SK-N-MC (cell line): Measurements from ENCODE around the gene ZMYND19.
"Not testable (repeated sequence)": the region's sequence is repeated elsewhere in the genome, so short reads cannot be mapped to it uniquely, and the experiment has no call there.

ENCODE experiments used
- DNase-seq: peaks from one replicate; pipeline ENCODE4 v3.0.0-alpha.2; 2011; ENCODE audit warnings: low read depth, low spot score
- H3K27ac ChIP-seq: fragments of 200-600 bp; sonication (generic); 2 replicates; pipeline ENCODE4 v1.5.1; 2016; ENCODE audit warnings: mixed run types
- H3K36me3 ChIP-seq: fragments of 200-600 bp; sonication (generic); 2 replicates; pipeline ENCODE4 v1.6.1; 2017; ENCODE audit warnings: antibody characterized with exemption, low read length, mixed read lengths; ENCODE audit not compliant: insufficient read depth
- H3K4me3 ChIP-seq: fragments of 200-600 bp; sonication (generic); 2 replicates; pipeline ENCODE4 v1.5.1; 2016
- H3K9ac ChIP-seq: fragments of 200-600 bp; sonication (generic); 2 replicates; pipeline ENCODE4 v1.8.0; 2017; ENCODE audit warnings: mixed run types, mixed read lengths; ENCODE audit not compliant: insufficient read length
- H3K9me3 ChIP-seq: fragments of 200-600 bp; sonication (generic); 2 replicates; pipeline ENCODE4 v1.6.1; 2017; ENCODE audit warnings: low read depth, mild to moderate bottlenecking, antibody characterized with exemption, low read length, moderate library complexity, mixed read lengths
- EZH2 ChIP-seq: fragments of 200-600 bp; sonication (generic); IDR thresholded peaks from one replicate; pipeline ENCODE4 v1.6.1; 2017; ENCODE audit warnings: antibody characterized with exemption
- FOXP2 ChIP-seq: optimal IDR thresholded peaks from 2 replicates; pipeline ENCODE3; 2011; ENCODE audit warnings: mild to moderate bottlenecking, moderate library complexity; ENCODE audit not compliant: insufficient read depth; ENCODE audit errors: extremely low read length, control extremely low read depth
- POLR2AphosphoS5 ChIP-seq: IDR thresholded peaks from 2 replicates; pipeline ENCODE4 v1.6.1; 2012; ENCODE audit warnings: mild to moderate bottlenecking, low read depth, low read length, borderline replicate concordance

Gene ZMYND19

DNA sequence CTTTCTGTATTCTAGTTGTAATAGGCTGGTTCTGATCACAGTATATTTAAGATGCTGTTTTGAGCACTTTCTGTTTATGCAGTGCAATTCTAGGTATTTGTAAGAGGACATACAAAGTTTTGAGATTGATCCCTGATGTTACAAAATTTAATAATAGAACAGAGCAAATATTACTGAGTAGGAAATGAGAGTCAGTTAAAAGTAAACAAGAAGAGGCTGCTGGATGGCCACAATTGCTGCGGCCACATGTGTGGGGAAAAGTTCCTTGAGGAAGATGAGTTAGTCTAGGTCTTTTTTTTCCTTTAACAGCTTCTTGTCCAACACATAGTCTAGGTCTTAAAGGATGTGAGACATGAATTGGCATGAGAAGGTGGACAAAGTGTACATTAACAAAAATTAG is 39.8 kb upstream of the ZMYND19 start:
- Histone ChIP-seq H3K36me3 (no peaks in the 10 kb centered on the region), H3K27ac (no peak overlapping the region), H3K9ac (no peak overlapping the region), H3K9me3 (no peaks in the 10 kb centered on the region), H3K4me3 (no peak overlapping the region)
- TF ChIP-seq POLR2AphosphoS5, result no peak
- TF ChIP-seq FOXP2, result no peak
- TF ChIP-seq EZH2, result no peak
- no peak for DNase-seq

DNA sequence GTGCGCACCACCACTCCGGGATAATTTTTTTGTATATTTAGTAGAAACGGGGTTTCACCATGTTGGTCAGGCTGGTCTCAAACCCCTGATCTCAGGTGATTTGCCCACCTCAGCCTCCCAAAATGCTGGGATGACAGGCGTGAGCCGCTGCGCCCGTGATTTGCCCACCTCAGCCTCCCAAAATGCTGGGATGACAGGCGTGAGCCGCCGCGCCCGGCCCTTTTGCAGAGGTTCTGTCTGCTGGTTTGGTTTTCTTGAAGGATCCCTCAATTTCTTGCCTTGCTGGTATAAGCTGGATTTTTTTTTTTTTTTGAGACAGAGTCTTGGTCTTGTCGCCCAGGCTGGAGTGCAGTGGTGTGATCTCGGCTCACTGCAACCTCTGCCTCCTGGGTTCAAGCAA is 37.1 kb upstream of the ZMYND19 start:
- DNase-seq, H3K4me3 ChIP-seq, H3K36me3 ChIP-seq, H3K27ac ChIP-seq, H3K9ac ChIP-seq, H3K9me3 ChIP-seq: not testable (repeated sequence)

DNA sequence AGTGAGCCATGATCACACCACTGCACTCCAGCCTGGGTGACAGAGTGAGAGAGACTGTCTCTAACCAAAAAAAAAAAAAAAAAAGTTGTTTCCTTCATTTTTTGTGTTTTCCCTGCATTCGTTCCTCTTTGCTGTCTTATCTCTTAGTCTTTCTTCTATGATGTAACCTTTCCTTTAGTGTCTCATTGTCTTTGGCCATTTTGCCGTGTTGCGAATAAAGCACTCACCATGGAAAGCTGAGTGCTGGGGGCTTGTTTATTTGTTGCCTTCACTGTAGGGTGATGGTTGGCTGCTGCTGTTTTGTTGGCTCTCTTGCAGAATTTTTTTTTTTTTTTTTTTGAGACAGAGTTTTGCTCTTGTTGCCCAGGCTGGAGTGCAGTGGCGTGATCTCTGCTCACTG is 36.2 kb upstream of the ZMYND19 start:
- no peak for TF ChIP-seq POLR2AphosphoS5
- TF ChIP-seq EZH2, result no peak
- TF ChIP-seq FOXP2, result no peak
- Histone ChIP-seq H3K9ac (no peak overlapping the region), H3K4me3 (no peak overlapping the region), H3K9me3 (no peaks in the 10 kb centered on the region), H3K27ac (no peak overlapping the region), H3K36me3 (peaks cover under 1% of the 10 kb centered on the region)
- DNase-seq, result no peak

DNA sequence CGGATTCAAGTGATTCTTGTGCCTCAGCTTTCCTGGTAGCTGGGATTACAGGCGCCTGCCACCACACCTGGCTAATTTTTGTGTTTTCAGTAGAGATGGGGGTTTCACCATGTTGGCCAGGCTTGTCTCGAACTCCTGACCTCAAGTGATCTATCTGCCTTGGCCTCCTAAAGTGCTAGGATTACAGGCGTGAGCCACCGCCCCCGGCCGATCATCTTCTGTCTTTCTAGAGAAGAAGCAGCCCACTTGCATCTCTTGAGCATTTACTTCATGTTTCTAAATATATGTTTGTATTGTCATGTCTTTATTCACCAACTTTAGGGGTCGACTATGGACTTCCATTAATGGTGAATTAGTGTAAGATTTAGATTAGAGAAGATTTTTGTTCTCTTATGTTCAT is 31.9 kb upstream of the ZMYND19 start:
- not testable (repeated sequence) for H3K9me3 ChIP-seq, H3K4me3 ChIP-seq, H3K36me3 ChIP-seq, H3K27ac ChIP-seq, H3K9ac ChIP-seq, DNase-seq

DNA sequence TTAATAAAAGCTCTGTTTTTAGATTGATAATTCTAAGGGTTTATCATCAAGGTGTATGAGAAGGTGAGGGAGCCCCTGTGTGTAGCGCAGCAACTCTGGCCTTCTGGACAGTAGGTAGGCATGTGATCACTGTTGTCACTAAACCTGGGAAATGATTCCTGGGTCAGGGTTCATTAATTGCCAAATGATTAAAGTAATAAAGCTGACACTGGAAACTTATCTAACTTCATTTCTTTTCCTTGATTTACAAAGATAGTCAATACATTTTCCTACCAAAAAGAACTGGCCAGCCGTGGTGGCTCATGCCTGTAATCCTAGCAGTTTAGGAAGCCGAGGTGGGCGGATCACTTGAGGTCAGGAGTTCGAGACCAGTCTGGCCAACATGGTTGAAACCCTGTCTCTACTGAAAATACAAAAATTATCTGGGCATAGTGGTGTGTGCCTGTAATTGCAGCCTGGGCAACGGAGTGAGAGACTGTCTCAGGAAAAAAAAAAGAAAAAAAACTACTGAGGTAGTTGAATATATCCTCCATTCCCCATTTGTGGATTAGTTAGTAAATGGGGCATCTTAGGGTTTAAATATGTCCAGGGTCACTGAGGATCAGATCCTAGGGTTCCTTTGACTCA is 30.9 kb upstream of the ZMYND19 start:
- peaks cover 12% of the 10 kb centered on the region for H3K36me3 ChIP-seq
- no peak for DNase-seq
- H3K4me3 ChIP-seq, result no peak overlapping the region
- no peak overlapping the region for H3K9ac ChIP-seq
- H3K9me3 ChIP-seq, result no peaks in the 10 kb centered on the region
- no peak overlapping the region for H3K27ac ChIP-seq
- TF ChIP-seq POLR2AphosphoS5 (no peak), FOXP2 (no peak), EZH2 (no peak)

DNA sequence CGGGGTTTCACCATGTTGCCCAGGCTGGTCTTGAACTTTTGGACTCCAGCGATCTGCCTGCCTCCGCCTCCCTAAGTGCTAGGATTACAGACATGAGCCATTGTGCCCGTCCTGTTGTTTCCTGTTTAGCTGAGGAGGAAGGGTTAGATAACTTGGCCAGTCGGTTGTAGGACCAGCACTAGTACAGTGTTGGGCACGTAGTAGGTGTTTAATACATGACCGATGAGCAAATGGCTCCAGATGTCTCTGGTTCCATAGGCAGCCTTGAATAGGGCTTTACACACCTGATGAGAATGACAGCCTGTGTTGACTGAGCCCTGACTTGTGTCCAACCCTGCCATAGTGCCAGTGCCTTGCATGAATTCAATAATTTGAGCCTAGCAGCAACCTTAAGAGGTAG is 30.3 kb upstream of the ZMYND19 start:
- no peak overlapping the region for H3K27ac ChIP-seq
- H3K9ac ChIP-seq, result no peak overlapping the region
- peaks cover 14% of the 10 kb centered on the region for H3K36me3 ChIP-seq
- no peak for DNase-seq
- no peaks in the 10 kb centered on the region for H3K9me3 ChIP-seq
- H3K4me3 ChIP-seq, result no peak overlapping the region
- TF ChIP-seq POLR2AphosphoS5, result no peak
- TF ChIP-seq FOXP2, result no peak
- no peak for TF ChIP-seq EZH2

DNA sequence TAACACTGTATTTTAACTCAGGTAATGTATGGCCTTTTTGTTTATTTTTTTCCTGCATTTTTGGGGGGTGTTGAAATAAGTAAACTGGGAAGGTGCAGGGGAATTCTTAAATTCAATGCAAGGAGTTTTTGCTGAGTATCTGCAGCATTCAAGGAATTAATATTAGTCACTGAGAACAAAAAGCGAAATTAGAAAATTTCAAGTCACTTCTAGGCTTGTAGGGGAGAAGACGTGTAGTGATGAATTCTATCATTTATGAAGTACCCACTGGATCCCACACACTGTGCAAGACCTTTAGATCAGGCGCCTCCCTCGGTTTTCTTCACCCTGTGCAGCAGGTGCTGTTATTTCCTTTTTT is 29.7 kb upstream of the ZMYND19 start:
- H3K36me3 ChIP-seq, result peaks cover 19% of the 10 kb centered on the region
- TF ChIP-seq FOXP2 (no peak), POLR2AphosphoS5 (no peak), EZH2 (no peak)
- peak overlapping the region; percentile 34; the same call in 1 of the 2 replicates for H3K27ac ChIP-seq

DNA sequence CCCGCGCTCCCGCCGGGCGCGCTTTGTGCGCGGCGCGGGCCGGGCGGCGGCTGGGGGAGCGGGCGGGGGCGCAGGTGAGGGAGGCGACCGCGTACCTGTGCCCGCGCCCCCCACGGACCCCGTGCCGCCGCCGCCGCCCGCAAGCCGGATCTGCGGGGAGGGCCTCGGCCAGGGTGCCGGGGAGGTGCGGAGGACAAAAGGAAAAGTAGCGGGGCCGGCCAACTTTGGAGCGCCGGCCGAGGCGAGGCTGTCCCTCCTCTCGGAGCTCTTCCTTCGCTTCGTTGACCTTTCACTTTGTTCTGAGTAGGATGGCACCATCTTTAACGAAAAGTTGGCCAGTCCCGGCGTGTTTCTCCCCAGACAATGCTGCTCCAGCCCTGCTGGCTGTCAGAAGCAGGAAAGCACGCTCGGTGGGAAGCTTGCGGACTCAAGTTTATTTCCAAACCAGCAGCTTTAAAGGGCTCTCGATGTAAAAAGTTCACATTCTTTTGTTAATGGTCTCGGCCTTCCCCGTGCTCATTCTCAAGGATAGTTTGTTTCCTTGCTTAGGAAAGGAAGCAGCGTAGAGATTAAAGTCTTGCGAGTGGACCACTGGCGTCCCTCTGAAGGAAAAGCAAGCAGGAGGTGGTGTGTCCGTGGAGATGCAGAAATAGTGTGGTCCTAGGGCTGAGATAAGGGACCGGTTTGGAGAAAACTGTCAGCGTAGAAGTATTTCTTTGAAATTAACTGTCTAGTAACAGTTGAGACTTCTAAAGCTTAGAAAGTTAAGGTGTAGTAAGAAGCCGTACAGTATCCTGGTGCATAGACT is 29.1 kb upstream of the ZMYND19 start:
- Histone ChIP-seq H3K9ac (peak overlapping the region; percentile 94), H3K9me3 (no peaks in the 10 kb centered on the region), H3K27ac (peak overlapping the region; percentile 34), H3K4me3 (peak overlapping the region; percentile 99), H3K36me3 (peaks cover 19% of the 10 kb centered on the region)
- no peak for DNase-seq
- TF ChIP-seq EZH2 (no peak), POLR2AphosphoS5 (no peak), FOXP2 (no peak)

More for the DNA sequence above, 29.7 kb upstream of the ZMYND19 start:
- peak overlapping the region; percentile 99 for H3K4me3 ChIP-seq
- no peaks in the 10 kb centered on the region for H3K9me3 ChIP-seq
- H3K9ac ChIP-seq, result peak overlapping the region; percentile 94
- no peak for DNase-seq
